ENCODE results near the gene ABCA2.

The ABCA2 gene

DNA sequence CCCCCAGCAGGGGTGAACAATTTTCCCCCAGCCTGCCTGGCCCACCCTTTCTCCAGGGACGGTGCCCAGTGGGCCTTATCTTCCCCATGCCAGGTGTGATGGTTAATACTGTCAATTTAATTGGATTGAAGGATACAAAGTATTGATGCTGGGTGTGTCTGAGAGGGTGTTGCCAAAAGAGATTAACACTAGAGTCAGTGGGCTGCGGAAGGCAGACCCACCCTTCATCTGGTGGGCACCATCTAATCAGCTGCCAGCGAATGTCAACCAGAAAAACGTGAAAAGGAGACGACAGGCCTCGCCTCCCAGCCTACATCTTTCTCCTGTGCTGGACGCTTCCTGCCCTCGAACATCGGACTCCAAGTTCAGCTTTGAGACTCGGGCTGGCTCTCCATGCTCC lies 9.4 kb upstream of the ABCA2 start:
- H3K79me2 ChIP-seq (ENCODE audit: insufficient read depth, low read length), result no peaks in the 10 kb centered on the region
- H4K20me1 ChIP-seq (ENCODE audit: insufficient read depth, low read length), result no peaks in the 10 kb centered on the region
- H3K27ac ChIP-seq (ENCODE audit: low read depth, low read length, poor library complexity, severe bottlenecking), result no peak overlapping the region
- no peaks in the 10 kb centered on the region for H3F3A ChIP-seq (ENCODE audit: insufficient read depth, low read length)
- no peaks in the 10 kb centered on the region for H3K36me3 ChIP-seq (ENCODE audit: insufficient read depth, low read length)
- no peak overlapping the region for H3K4me2 ChIP-seq (ENCODE audit: low read length)
- no peaks in the 10 kb centered on the region for H3K9me2 ChIP-seq (ENCODE audit: low read depth, low read length)
- peaks cover 11% of the 10 kb centered on the region; the same call in 1 of the 2 replicates for H3K27me3 ChIP-seq (ENCODE audit: insufficient read depth, low read length)
- no peak overlapping the region for H2AFZ ChIP-seq (ENCODE audit: low read length)
- H3K4me3 ChIP-seq (ENCODE audit: low read depth, low read length, poor library complexity, severe bottlenecking), result no peak overlapping the region
- no peak overlapping the region for H3K9ac ChIP-seq (ENCODE audit: low read length)
- H3K9me3 ChIP-seq (ENCODE audit: low read length), result no peaks in the 10 kb centered on the region
- H3K4me1 ChIP-seq (ENCODE audit: insufficient read depth, low read length, severe bottlenecking), result no peaks in the 10 kb centered on the region
- no peak for TF ChIP-seq EZH2 (IDR thresholded peaks at IDR 0.05; ENCODE audit: borderline replicate concordance, low read length)
- TF ChIP-seq, protein P1, sequence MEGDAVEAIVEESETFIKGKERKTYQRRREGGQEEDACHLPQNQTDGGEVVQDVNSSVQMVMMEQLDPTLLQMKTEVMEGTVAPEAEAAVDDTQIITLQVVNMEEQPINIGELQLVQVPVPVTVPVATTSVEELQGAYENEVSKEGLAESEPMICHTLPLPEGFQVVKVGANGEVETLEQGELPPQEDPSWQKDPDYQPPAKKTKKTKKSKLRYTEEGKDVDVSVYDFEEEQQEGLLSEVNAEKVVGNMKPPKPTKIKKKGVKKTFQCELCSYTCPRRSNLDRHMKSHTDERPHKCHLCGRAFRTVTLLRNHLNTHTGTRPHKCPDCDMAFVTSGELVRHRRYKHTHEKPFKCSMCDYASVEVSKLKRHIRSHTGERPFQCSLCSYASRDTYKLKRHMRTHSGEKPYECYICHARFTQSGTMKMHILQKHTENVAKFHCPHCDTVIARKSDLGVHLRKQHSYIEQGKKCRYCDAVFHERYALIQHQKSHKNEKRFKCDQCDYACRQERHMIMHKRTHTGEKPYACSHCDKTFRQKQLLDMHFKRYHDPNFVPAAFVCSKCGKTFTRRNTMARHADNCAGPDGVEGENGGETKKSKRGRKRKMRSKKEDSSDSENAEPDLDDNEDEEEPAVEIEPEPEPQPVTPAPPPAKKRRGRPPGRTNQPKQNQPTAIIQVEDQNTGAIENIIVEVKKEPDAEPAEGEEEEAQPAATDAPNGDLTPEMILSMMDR (IDR thresholded peaks at IDR 0.05; ENCODE audit: low read length), result no peak

DNA sequence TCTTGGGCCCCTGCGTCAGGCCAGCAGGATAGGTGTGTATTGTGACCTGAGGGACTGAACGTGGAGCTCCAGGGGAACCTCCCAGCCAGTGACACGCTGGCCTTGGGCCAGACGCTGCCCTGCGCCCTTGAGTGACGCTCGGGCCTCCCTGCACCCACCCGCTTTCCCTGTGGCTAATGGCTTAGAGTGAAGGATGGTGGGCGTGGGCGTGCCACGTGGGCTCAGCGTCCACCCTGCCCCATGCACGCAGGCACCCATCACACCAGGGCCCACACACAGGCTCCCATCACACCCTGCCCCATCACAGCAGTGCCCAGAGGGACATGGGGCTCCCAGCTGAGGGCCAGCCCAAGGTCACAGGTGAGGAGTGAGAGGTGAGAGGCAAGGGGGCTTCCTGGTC lies 9.0 kb upstream of the ABCA2 start:
- Histone ChIP-seq H3K79me2 (ENCODE audit: insufficient read depth, low read length) (no peaks in the 10 kb centered on the region), H3K27me3 (ENCODE audit: insufficient read depth, low read length) (peaks cover 11% of the 10 kb centered on the region; the same call in 1 of the 2 replicates), H3K4me1 (ENCODE audit: insufficient read depth, low read length, severe bottlenecking) (no peaks in the 10 kb centered on the region), H2AFZ (ENCODE audit: low read length) (no peak overlapping the region), H3K36me3 (ENCODE audit: insufficient read depth, low read length) (no peaks in the 10 kb centered on the region), H4K20me1 (ENCODE audit: insufficient read depth, low read length) (no peaks in the 10 kb centered on the region), H3K9me3 (ENCODE audit: low read length) (no peaks in the 10 kb centered on the region), H3K9me2 (ENCODE audit: low read depth, low read length) (no peaks in the 10 kb centered on the region), H3K27ac (ENCODE audit: low read depth, low read length, poor library complexity, severe bottlenecking) (no peak overlapping the region), H3F3A (ENCODE audit: insufficient read depth, low read length) (no peaks in the 10 kb centered on the region), H3K4me2 (ENCODE audit: low read length) (no peak overlapping the region), H3K9ac (ENCODE audit: low read length) (no peak overlapping the region), H3K4me3 (ENCODE audit: low read depth, low read length, poor library complexity, severe bottlenecking) (no peak overlapping the region)
- TF ChIP-seq, protein P1 (IDR thresholded peaks at IDR 0.05; ENCODE audit: low read length), result no peak
- TF ChIP-seq EZH2 (IDR thresholded peaks at IDR 0.05; ENCODE audit: borderline replicate concordance, low read length), result no peak

DNA sequence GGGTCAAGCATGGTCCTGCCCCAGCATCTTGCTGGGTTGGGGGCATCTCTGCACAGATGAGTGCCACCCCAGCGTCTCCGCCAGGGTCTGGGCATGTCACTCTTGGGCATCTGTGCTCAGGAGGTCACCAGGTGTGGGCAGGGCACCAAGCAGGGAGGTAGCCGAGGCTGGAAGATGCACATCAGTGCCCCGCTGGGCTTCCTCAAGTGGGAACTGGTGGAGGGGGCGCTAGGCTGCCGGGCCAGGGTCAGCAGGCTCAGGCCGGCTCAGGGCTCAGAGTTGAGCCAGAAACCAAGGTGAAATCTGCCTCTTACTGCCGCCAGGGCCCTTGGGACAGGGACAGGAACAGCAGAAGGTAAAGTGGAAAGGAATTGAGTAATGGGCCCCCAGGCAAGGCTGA lies 7.9 kb upstream of the ABCA2 start:
- TF ChIP-seq, protein P1 (IDR thresholded peaks at IDR 0.05; ENCODE audit: low read length), result no peak
- TF ChIP-seq EZH2 (IDR thresholded peaks at IDR 0.05; ENCODE audit: borderline replicate concordance, low read length), result no peak
- H3K27ac ChIP-seq (ENCODE audit: low read depth, low read length, poor library complexity, severe bottlenecking), result no peak overlapping the region
- no peaks in the 10 kb centered on the region for H3K9me3 ChIP-seq (ENCODE audit: low read length)
- H3K36me3 ChIP-seq (ENCODE audit: insufficient read depth, low read length), result no peaks in the 10 kb centered on the region
- no peaks in the 10 kb centered on the region for H3K9me2 ChIP-seq (ENCODE audit: low read depth, low read length)
- no peaks in the 10 kb centered on the region for H3K79me2 ChIP-seq (ENCODE audit: insufficient read depth, low read length)
- peaks cover 7% of the 10 kb centered on the region; the same call in 1 of the 2 replicates for H3K27me3 ChIP-seq (ENCODE audit: insufficient read depth, low read length)
- H3K4me3 ChIP-seq (ENCODE audit: low read depth, low read length, poor library complexity, severe bottlenecking), result no peak overlapping the region
- no peaks in the 10 kb centered on the region for H4K20me1 ChIP-seq (ENCODE audit: insufficient read depth, low read length)
- H3K9ac ChIP-seq (ENCODE audit: low read length), result no peak overlapping the region
- no peak overlapping the region for H3K4me2 ChIP-seq (ENCODE audit: low read length)
- H3F3A ChIP-seq (ENCODE audit: insufficient read depth, low read length), result no peaks in the 10 kb centered on the region
- H2AFZ ChIP-seq (ENCODE audit: low read length), result no peak overlapping the region
- H3K4me1 ChIP-seq (ENCODE audit: insufficient read depth, low read length, severe bottlenecking), result no peaks in the 10 kb centered on the region
